HG02870 (cell line): Measurements from ENCODE around the gene ATG7.
A peak's percentile ranks its signal among the peaks of the same experiment; 100 is the strongest.
"Not testable (repeated sequence)": the region's sequence is repeated elsewhere in the genome, so short reads cannot be mapped to it uniquely, and the experiment has no call there.

Source experiments
- ATAC-seq: cut with Tn5 transposase; IDR thresholded peaks from one replicate; pipeline ENCODE4 v1.9.1; 2021; ENCODE audit warnings: mild to moderate bottlenecking, moderate library complexity; ENCODE audit not compliant: unreplicated experiment

The ATG7 gene

DNA sequence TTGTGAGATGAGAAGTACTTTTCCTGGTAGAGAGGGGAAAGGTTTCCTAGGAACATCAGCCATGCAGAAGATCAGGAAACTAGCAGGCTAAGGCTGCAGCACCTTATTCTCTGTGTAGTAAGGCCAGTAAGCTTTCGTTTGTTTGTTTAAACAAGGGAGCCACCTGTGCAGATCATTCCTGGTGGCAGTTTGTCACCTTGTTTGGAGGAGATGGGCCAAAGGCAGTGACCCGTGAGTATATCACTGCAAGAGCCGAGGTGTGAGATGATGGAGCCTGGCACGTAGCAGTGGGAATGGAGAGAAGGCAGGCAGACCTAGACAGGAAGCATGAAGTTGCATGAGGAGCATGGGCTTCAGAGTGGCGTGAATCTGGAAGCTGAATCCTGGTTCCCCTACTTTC, 19.6 kb downstream of the ATG7 start:
- ATAC-seq, result no peak

DNA sequence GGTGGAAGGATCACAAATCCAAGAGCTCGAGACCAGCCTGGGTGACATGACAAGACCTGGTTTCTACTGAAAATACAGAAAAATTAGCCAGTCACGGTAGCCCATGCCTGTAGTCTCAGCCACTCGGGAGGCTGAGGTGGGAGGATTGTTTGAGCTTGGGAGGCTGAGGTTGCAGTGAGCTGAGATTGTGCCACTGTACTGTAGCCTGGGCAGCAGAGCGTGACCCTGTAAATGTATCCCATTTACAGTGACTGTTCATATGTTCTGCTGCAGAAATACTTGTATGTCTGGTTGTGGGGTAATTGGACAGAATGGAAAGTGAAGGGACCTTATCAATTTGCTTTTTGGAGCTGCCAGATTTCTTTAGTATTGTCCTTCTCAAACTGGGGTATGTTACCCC, 24.9 kb downstream of the ATG7 start:
- ATAC-seq, result no peak

DNA sequence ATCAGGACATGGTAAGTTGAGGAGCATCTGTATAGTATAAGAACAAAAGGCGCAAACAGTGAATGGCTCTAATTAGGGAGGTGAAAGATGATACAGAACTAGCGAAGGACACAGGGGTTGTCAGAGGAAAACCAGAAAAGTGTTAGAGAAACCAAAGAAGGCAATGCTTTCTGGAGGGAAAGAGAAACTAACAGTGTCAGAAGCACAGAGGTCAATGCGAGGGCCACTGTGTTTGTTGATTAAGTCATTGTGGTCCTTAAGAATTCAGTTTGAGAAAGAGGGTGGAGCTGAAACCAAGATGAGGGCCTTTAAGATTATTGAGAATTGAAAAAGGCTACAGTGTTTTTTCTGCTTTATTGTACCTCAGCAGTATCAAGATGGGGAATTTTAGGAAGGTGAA, 28.8 kb downstream of the ATG7 start:
- ATAC-seq, result peak; percentile 91

DNA sequence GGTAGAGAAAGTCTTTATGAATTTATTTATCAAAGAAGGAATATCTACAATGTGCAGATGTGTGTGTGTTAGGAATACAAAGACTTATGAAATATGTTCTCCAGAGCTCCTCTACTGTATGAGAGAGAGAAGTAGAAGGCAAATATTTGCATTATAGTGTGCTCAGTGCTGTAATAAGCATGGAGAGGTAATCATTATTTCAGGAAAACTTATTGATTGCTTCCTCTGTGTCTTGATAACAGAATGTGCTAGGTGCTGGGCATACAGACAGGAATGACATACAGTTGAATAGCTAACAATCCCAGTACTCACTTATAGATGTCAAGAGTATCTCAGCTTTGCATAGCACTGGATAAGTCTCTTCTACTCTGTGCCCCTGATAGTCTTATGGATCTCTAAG, 30.2 kb downstream of the ATG7 start:
- ATAC-seq, result no peak

DNA sequence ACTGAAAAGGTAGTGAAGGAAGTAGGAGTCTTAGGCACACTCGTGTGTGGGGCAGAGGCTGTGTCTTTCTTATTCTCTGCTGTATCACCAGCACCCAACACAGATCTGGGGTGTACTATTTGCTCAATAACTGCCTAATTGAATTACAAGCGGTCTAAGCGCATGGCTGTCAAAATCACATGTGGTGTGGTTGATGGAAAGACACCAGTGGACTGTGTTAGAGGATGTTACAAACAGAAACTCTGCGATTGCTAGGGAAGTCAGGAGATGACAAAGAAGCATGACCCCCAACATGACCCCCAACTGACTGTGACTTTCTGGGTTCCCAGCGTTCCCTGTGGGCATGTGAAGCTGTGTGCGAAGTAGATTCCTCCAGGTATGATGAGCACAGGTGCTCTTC, 32.0 kb downstream of the ATG7 start:
- ATAC-seq, result no peak

DNA sequence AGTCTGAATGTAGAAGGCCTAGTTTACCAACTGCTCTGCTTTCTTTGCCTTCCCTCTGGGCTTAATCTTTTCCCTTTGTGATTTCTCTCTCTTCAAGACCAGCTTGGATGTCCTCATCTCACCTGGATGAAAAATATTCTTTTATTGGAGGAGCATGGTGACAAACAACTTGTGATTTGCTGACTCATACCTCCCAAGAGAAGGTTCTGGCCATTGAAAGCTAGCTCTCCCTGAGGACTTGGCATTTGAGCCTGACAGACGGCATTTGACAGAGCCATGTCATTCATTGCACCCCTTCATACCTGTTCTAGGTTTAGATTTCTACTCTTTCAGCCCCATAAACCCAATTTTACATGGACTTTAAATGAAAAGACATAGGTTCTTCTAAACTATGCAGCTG, 33.3 kb downstream of the ATG7 start:
- ATAC-seq, result no peak

DNA sequence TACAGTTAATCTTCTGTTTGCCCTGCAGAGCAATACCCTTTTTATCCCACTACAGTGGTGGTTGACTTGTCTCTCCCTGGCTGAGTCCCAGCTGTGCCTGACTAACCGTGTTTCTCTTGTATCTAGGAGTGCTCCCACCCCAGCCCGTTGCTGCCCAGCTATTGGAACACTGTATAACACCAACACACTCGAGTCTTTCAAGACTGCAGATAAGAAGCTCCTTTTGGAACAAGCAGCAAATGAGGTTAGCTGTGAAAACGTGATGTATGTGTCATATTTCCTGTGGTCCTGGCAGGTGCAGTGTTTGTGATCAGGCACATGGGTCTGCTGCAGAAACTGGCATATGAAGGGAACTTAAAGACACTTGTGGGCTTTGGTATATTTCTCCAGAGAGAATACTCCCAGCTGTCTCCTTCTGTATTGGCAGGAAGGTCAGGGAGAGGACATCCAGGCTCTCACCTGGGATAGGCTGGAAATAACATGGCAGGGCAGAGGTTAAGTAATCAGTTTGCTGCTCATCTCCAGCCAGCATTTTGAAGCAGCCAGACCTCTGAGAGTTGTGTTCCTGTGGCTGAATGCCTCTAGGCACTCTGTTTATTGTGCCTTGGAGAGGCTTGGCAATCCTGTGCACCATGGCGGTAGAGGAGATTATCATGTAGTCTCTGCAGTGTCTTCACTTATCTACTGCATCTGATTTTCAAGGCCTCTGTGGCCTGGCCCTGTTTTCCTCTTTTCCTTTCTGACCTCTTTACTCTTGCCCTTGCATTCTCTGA, 34.8 kb downstream of the ATG7 start:
- ATAC-seq, result no peak

DNA sequence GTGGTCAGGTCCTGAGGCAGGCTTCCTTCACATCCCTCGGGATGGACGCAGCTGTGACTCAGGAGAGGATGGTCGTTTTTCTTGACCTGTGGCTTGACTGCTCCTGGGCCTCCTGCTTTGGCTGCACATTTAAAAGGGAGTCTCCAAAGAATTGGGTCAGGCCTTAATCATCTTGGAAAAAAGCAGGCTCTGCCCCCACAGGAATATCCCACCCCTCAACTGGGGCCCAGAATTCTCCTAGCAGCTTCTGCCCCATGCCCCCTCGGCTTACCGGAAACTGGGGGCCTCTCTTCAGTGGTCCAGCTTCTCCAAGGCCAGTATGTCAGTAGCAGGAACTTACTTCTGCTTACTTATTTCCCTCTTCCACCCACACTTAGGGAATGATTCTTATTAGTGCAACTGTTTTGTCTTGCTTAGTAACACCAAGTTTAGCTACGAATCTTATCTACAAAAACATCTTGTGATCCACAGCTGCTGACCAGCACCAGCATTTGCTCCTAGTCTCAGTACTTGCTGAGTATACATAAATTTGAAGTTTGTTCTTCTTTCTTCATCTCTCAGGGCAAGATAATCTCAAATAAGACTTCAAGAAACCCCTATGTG, 35.7 kb downstream of the ATG7 start:
- ATAC-seq, result no peak

DNA sequence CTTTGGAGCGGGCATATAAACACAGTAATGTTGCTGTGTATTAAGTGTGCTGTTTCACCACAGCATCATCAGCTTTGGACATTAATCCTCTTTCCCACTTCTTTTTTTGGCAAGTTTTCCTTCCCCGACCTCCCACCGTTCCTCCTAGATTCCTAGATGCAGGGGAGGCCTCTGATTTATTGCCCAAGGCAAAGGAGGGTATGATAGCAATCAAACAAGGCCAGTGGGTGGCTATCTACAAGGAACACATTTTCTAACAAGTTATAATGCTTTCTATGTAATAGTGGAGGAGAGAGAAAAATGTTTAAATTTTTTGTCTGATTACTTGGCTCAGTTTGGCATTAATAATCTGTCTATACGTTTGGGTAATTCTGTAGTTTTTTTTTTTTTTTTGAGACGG, 38.1 kb downstream of the ATG7 start:
- no peak for ATAC-seq

DNA sequence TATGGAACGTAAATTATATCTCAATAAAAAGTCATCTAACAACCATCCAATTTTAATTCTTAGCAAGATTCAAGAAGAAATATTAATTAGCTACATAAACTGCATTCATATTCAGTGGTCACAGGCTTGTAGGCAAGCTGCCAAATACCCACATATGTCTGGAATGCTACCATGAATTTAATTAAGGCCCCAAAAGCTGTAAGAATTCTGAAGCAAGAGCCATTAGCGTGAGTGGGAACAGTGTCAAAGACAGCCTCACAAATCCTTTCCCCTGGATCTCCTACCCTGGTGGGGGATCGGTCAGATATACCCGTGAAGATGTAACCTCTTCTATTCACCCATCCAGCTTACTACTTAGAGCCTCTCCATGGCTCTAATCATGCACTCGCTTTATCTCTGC, 40.0 kb downstream of the ATG7 start:
- no peak for ATAC-seq

DNA sequence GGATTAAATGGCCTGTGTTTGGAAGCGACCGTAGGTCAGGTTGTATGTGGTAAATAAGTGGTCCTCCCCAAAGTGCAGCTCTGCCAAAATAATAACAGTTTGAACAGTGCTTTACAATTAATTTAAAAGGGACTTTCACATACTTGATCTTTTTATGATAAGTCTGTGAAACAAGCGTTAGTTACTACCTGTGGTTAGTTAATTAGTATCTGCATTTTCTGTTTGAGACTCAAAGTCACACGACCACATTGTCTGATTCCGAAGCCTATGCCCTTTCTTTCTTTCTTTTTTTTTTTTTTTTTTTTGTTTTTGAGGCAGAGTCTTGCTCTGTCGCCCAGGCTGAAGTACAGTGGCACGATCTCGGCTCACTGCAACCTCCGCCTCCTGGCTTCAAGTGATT, 45.1 kb downstream of the ATG7 start:
- no peak for ATAC-seq

DNA sequence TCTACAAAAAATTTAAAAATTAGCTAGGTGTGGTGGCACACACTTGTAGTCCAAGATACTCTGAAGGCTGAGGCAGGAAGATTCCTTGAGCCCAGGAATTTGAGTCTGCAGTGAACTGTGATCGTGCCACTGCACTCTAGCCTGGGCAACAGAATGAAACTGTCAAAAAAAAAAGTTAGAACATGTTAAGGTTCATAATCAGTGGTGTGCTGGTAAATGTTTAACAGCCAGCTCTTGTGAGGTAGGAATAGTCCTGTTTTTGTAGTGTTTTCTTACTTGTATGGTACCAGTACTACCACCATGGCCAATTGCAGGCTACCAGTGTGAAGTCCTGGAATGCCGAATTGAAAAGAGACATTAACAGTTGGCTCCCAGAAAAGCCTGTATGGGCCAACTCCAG, 50.7 kb downstream of the ATG7 start:
- no peak for ATAC-seq

DNA sequence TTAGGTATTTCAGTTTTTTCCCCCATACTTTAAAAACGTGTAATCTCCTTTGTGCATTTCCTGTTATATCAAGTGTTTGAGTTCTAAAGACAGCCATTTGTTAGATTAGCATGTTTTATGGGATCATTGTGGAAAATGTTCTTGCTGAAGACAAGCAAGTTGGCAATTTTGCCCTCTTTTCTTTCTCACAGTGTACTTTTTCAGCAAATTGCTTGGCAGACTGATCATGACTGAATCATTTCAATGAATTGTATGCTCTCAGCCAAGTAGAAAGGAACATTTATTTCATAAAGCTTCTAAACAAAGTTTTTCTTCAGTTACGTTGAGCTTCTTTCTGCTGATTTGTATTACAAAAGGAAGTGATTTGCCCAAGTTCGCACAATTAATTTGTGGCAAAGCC, 51.6 kb downstream of the ATG7 start:
- ATAC-seq, result no peak

DNA sequence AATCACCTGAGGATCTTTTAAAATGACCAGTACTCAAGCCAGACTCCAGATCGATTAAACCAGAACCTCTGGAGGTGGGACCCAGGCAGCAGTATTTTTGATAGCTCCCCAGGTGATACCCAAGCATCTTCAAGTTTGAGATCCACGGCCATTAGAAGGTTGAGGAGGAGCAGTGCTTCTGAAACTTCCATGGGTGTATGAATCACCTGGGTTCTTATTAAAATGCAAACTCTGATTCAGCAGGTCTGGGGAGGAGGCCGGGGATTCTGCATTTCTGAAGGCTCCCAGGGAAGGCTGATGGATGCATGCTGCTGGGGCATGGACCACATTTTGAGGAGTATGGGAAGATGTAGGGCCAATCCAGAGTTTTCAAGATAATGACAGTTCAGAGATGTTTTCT, 55.4 kb downstream of the ATG7 start:
- ATAC-seq, result no peak

DNA sequence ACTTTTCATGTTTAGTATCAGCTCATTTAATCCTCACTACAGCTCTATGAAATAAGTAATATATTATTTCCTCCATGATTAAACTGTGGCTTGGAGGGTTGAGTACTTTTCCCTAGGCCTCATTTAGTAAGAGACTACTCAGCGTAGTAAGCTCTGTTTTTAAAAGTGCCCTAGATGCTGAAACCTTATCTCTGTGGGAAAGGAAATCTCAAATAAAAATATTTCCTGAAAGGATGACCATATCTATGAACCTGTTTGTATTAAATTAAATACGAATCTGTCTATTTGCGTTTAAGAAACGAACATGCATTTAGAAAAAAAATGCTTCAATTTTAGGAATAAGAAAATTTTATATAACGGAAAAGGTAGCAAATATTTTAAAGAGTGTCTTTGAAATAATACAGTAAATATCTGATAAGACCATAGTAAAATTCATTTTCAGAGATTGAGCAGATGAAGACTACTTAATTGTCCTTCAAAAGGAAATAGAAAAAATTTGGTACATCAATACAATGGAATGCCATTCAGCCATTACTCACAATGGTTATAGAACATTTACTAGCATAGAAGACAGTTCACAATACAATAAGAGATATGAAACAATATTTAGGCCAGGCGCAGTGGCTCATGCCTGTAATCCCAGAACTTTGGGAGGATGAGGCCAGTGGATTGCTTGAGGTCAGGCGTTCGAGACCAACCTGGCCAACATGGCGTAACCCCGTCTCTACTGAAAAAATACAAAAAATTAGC, 56.2 kb downstream of the ATG7 start:
- ATAC-seq, result no peak

DNA sequence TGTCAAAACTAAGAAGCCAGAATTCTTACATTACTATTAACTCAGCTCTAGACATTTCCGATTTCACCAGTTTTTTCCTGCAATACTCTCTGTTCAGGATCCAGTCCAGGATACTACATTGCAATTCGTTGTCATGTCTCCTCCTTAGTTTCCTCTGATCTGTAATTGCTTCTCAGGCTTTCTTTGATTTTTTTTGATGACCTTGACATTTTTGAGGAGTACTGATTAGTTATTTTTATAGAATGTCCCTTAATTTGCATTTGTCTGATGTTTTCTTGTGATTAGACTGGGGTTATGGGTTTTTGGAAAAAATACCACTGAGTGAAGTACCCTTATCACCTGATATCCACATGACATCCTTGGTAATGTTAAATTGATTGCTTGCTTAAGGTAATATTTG, 57.6 kb downstream of the ATG7 start:
- ATAC-seq, result no peak

DNA sequence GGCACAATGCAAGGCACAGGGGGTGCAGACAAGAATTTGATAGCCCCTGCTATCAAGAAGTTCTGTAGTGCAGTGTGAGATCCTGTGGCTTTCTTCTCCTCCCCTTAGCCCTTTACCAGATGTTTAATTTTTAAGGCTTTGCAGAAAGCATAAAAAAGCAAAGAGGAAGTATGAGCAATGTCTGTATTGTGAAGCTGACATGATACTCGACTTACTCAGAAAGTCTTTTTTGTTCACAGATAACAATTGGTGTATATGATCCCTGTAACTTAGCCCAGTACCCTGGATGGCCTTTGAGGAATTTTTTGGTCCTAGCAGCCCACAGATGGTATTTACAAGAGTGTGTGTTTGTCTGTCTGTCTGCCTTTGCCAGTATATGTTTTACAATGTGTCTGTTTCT, 58.9 kb downstream of the ATG7 start:
- no peak for ATAC-seq

DNA sequence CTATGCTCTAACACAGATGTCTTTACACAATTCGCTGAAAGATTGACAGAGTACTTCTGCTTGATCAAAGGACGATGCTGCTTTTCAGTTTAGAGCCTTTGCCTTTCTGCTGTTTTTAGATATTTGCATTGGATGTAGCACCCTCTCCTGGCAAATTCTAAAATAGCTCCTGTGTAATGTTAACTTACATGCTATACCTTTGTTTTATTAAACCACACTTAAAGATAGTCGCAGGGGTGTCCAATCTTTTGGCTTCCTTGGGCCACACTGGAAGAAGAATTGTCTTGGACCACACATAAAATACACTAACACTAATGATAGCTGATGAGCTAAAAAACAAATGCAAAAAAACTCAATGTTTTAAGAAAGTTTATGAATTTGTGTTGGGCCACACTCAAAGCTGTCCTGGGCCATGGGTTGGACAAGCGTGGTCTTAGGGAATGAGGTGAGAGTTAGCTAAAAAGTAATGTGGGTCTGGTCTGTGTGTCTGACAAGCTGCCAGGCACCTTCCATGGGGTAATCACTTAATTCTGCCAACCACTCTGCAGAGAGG, 62.9 kb downstream of the ATG7 start:
- ATAC-seq, result no peak

DNA sequence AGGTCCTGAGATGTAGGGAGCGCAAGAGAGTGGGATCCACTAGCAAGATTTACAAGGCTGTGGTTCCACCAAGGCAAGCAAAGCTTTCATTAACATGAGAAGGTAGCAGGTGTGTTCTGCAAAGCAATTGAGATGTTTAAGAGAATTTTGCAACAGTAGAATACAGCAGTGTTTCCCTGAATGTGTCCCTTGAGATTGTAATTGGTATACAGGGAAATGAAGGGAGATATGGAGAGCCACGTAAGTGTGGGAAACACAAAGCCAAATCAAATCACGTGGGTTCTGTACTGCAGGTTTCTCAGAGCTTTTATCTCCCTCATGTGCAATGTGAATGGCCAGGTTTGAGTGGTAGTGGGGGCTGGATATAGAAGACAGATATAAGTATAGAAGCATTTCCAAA, 67.3 kb downstream of the ATG7 start:
- ATAC-seq, result no peak

DNA sequence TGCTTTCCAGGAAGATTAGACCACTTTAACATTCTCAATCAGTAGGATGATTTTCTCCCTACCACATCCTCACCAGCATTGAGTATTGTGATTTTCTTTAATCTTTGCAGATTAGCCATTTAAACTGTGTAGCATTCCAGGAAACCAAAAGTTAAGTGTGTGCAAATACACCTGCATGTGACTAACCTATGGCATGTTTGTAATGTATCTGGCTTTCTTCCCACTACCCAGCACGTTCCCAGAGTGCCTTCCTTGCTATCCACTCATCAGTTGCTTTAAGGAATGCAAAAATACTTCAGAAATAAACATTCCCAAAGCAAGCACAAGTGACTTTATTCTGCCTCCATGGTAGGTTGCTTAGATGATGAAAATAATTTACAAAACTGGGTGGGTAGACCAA, 74.2 kb downstream of the ATG7 start:
- ATAC-seq, result no peak

DNA sequence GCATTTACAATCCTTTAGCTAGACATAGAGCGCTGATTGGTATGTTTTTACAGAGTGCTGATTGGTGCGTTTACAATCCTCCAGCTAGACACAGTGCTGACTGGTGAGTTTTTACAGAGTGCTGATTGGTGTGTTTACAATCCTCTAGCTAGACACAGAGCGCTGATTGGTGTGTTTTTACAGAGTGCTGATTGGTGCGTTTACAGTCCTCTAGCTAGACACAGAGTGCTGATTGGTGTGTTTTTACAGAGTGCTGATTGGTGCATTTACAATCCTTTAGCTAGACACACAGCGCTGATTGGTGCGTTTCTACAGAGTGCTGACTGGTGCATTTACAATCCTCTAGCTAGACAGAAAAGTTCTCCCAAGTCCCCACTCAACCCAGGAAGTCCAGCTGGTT, 76.7 kb downstream of the ATG7 start:
- not testable (repeated sequence) for ATAC-seq

DNA sequence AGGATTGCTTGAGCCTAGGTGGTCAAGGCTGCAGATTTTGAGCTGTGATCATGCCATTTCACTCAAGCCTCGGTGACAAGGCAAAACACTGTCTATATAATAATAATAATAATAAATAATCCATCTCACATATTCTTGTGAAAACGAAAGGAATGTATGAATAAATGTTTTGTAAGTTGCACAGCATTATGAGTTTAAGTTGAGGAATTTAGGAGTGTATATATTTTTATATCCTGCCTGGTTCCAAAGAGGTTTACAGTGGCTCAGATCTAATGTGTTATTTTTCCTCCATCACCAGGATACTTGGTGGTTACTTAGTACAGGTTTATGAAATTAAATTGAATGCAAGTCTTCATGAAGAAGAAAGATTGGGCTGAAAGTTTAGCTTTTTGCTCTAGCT, 77.2 kb downstream of the ATG7 start:
- no peak for ATAC-seq
